PC-9 (cell line): Measurements from ENCODE around the gene CAST. TPM values are rescaled to one million over a fixed set of nuclear protein-coding genes. Genes with fewer than 3 reads are reported as not detected.

Experiments
- BruUV-seq: library from RNA; stranded (reverse); fragments of 400-500 nt; replicated peaks from 2 replicates; lab custom pipeline; 2021; lab: Mats Ljungman, UMichigan
- CTCF ChIA-PET: fragments of 300-600 bp; sonication (Branson Sonifier 250); formaldehyde crosslinking; loops from one replicate; lab custom pipeline; 2022; ENCODE audit warnings: antibody characterized with exemption; lab: Charles Lee
- POLR2A ChIA-PET: fragments of 300-600 bp; sonication (Branson Sonifier 250); formaldehyde crosslinking; loops from one replicate; lab custom pipeline; 2022; ENCODE audit warnings: antibody characterized with exemption; ENCODE audit not compliant: unreplicated experiment; lab: Charles Lee
- DNase-seq, 2 experiments: peaks; one replicate each; pipeline versions ENCODE4 v3.0.0 to v3.0.0-alpha.2; 2015 to 2022; ENCODE audit warnings: mixed read lengths in 1 of 2
- H2AFZ ChIP-seq: fragments of 200-600 bp; sonication (generic); 2 replicates; pipeline ENCODE4 v1.8.1; 2017; ENCODE audit warnings: antibody characterized with exemption
- H3F3A ChIP-seq: fragments of 200-600 bp; sonication (generic); 2 replicates; pipeline ENCODE4 v1.8.1; 2017; ENCODE audit warnings: antibody characterized with exemption, mild to moderate bottlenecking, low read depth; ENCODE audit not compliant: insufficient read depth
- H3K27ac ChIP-seq: fragments of 200-600 bp; sonication (generic); 2 replicates; pipeline ENCODE4 v1.6.1; 2016; ENCODE audit warnings: mixed run types
- H3K27me3 ChIP-seq: fragments of 200-600 bp; sonication (generic); 2 replicates; pipeline ENCODE4 v1.6.1; 2016; ENCODE audit warnings: low read depth, mixed run types; ENCODE audit not compliant: insufficient read depth
- H3K36me3 ChIP-seq: fragments of 200-600 bp; sonication (generic); 2 replicates; pipeline ENCODE4 v1.6.1; 2016; ENCODE audit warnings: low read depth, mixed run types
- H3K4me1 ChIP-seq: fragments of 200-600 bp; sonication (generic); replicated peaks from 2 replicates; pipeline ENCODE4 v1.6.1; 2016; ENCODE audit warnings: mixed run types; ENCODE audit not compliant: insufficient read depth
- H3K4me2 ChIP-seq: fragments of 200-600 bp; sonication (generic); 2 replicates; pipeline ENCODE4 v1.6.1; 2017; ENCODE audit warnings: mixed run types
- H3K4me3 ChIP-seq: fragments of 200-600 bp; sonication (generic); 2 replicates; pipeline ENCODE4 v1.6.1; 2016; ENCODE audit warnings: mixed run types
- H3K79me2 ChIP-seq: fragments of 200-600 bp; sonication (generic); 2 replicates; pipeline ENCODE4 v1.6.1; 2017; ENCODE audit warnings: low read depth, mixed run types
- H3K9me2 ChIP-seq: fragments of 200-600 bp; sonication (generic); 2 replicates; pipeline ENCODE4 v1.8.1; 2017; ENCODE audit warnings: mild to moderate bottlenecking; ENCODE audit not compliant: insufficient read depth
- H3K9me3 ChIP-seq: fragments of 200-600 bp; sonication (generic); 2 replicates; pipeline ENCODE4 v1.8.1; 2016; ENCODE audit warnings: low read depth; ENCODE audit not compliant: insufficient read depth
- H4K20me1 ChIP-seq: fragments of 200-600 bp; sonication (generic); 2 replicates; pipeline ENCODE4 v1.8.1; 2017; ENCODE audit not compliant: insufficient read depth
- CTCF ChIP-seq: fragments of 200-600 bp; sonication (generic); conservative IDR thresholded peaks from 2 replicates; pipeline ENCODE4 v1.6.1; 2017; ENCODE audit warnings: mixed run types, antibody characterized with exemption, mild to moderate bottlenecking, moderate library complexity
- EZH2 ChIP-seq: fragments of 200-600 bp; sonication (generic); IDR thresholded peaks from 2 replicates; pipeline ENCODE4 v1.8.0; 2017; ENCODE audit warnings: antibody characterized with exemption, low read depth
- intact Hi-C: fragments of 100-400 bp; cut with micrococcal nuclease; formaldehyde crosslinking; loops from one replicate; pipeline ENCODE4 v1.10.0; 2022; ENCODE audit not compliant: unreplicated experiment
- total RNA-seq: library from RNA; stranded (reverse); gene quantifications from 2 replicates; pipeline ENCODE4 v1.2.3, GENCODE V29; 2021

CAST gene
- total RNA-seq, 1 experiment from 2014 or later, result 289 TPM

- peaks cover 19% of the 10 kb centered on the region for H3K36me3 ChIP-seq
- H3F3A ChIP-seq, result peaks cover 9% of the 10 kb centered on the region; the same call in 1 of the 2 replicates
- H3K4me2 ChIP-seq, result no peak overlapping the region
- H3K9me3 ChIP-seq, result no peaks in the 10 kb centered on the region
- ChIA-PET POLR2A (interaction anchor here (0.6 to 0.7 kb wide), 2 partner anchors 98 to 306 kb away, joined by 3 to 4 read pairs; no protein-coding TSS in a partner anchor), CTCF (no interaction called here)
- peaks cover 9% of the 10 kb centered on the region; the same call in 1 of the 2 replicates for H4K20me1 ChIP-seq
- H3K4me1 ChIP-seq, result peaks cover 9% of the 10 kb centered on the region; the same call in 1 of the 2 replicates
- H3K79me2 ChIP-seq, result peaks cover 48% of the 10 kb centered on the region
- peak overlapping the region; percentile 37 for H3K27ac ChIP-seq
- H3K27me3 ChIP-seq, result no peaks in the 10 kb centered on the region
- TF ChIP-seq EZH2 (no peak), CTCF (no peak)
- no peak overlapping the region for H3K4me3 ChIP-seq
- H2AFZ ChIP-seq, result no peak overlapping the region
- intact Hi-C loops, result no loop called here
- no peaks in the 10 kb centered on the region for H3K9me2 ChIP-seq
- DNase-seq, result no peak
- BruUV-seq, result no TSS peak
Measured at GRCh38 chr5:96691503-96692303, 29.5 kb downstream of the CAST start.

GRCh38 chr5:96692441-96692840 lies 30.3 kb downstream of the CAST start:
- Histone ChIP-seq H3F3A (peaks cover 11% of the 10 kb centered on the region; the same call in 1 of the 2 replicates), H3K9me2 (no peaks in the 10 kb centered on the region), H3K4me1 (peaks cover 8% of the 10 kb centered on the region; the same call in 1 of the 2 replicates), H3K9me3 (no peaks in the 10 kb centered on the region), H3K36me3 (peaks cover 19% of the 10 kb centered on the region), H3K4me2 (no peak overlapping the region), H3K27me3 (no peaks in the 10 kb centered on the region), H3K27ac (peak overlapping the region; percentile 37), H4K20me1 (peaks cover 9% of the 10 kb centered on the region; the same call in 1 of the 2 replicates), H3K4me3 (no peak overlapping the region), H2AFZ (no peak overlapping the region), H3K79me2 (peaks cover 48% of the 10 kb centered on the region)
- ChIA-PET CTCF (no interaction called here), POLR2A (interaction anchor here (0.6 kb wide), 1 partner anchor 305 kb away, joined by 4 read pairs; no protein-coding TSS in a partner anchor)
- intact Hi-C loops, result no loop called here
- DNase-seq, result peak in 1 of 2 experiments; percentile 63
- TF ChIP-seq CTCF (no peak), EZH2 (no peak)
- no TSS peak for BruUV-seq

GRCh38 chr5:96699186-96699820 lies 37.1 kb downstream of the CAST start:
- intact Hi-C loops, result no loop called here
- H3F3A ChIP-seq, result peaks cover 64% of the 10 kb centered on the region
- H3K9me2 ChIP-seq, result no peaks in the 10 kb centered on the region
- H3K27ac ChIP-seq, result peak overlapping the region; percentile 92
- no peak overlapping the region for H3K4me2 ChIP-seq
- peaks cover 13% of the 10 kb centered on the region for H3K79me2 ChIP-seq
- H4K20me1 ChIP-seq, result 0 out of 2 replicates have a peak, but pooled peaks cover 4% of the 10 kb centered on the region
- ChIA-PET CTCF (no interaction called here), POLR2A (interaction anchor here (0.6 kb wide), 1 partner anchor 16 kb away, joined by 3 read pairs; no protein-coding TSS in a partner anchor)
- no peak for DNase-seq
- TF ChIP-seq CTCF, result no peak
- TF ChIP-seq EZH2, result no peak
- peaks cover 10% of the 10 kb centered on the region for H3K36me3 ChIP-seq
- no TSS peak for BruUV-seq
- no peaks in the 10 kb centered on the region for H3K27me3 ChIP-seq
- H3K9me3 ChIP-seq, result no peaks in the 10 kb centered on the region
- no peak overlapping the region for H2AFZ ChIP-seq
- peaks cover 43% of the 10 kb centered on the region for H3K4me1 ChIP-seq
- no peak overlapping the region for H3K4me3 ChIP-seq
